ENCODE measurements around the gene DCPS. TPM values are rescaled to one million over a fixed set of nuclear protein-coding genes. Genes with fewer than 3 reads are reported as not detected.
"Not testable (repeated sequence)": the region's sequence is repeated elsewhere in the genome, so short reads cannot be mapped to it uniquely, and the experiment has no call there.

DCPS gene
- total RNA-seq, result 10 to 100 TPM; 29.1 to 29.3 TPM

- H3K27me3 Mint-ChIP-seq, result no peaks in the 10 kb centered on the region
- H3K27ac Mint-ChIP-seq, result peak within 1 kb of the TSS; percentile 100
- DNase-seq, result peak; percentile 94
- H3K9me3 Mint-ChIP-seq, result peaks cover 3% of the 10 kb centered on the region
- peaks cover 35% of the 10 kb centered on the region for H3K36me3 Mint-ChIP-seq
- H3K4me3 Mint-ChIP-seq, result peak within 1 kb of the TSS; percentile 97
- peaks cover 21% of the 10 kb centered on the region for H3K4me1 Mint-ChIP-seq
Measured at GRCh38 chr11:126303623-126304456, at the start of gene DCPS. TSS of gene DCPS (plus strand) at chr11:126304060. CDS start at chr11:126304081, 21 bp downstream.

GRCh38 chr11:126254819-126255218 is 49.0 kb upstream of the DCPS start:
- no peak overlapping the region for H3K4me3 Mint-ChIP-seq
- no peak overlapping the region for H3K27ac Mint-ChIP-seq
- peaks cover 6% of the 10 kb centered on the region for H3K4me1 Mint-ChIP-seq
- DNase-seq, result no peak
- no peaks in the 10 kb centered on the region for H3K27me3 Mint-ChIP-seq
- H3K9me3 Mint-ChIP-seq, result no peaks in the 10 kb centered on the region
- H3K36me3 Mint-ChIP-seq, result peaks cover 10% of the 10 kb centered on the region

GRCh38 chr11:126255507-126255906 is 48.4 kb upstream of the DCPS start:
- not testable (repeated sequence) for H3K4me3 Mint-ChIP-seq, H3K36me3 Mint-ChIP-seq

GRCh38 chr11:126256216-126256615 is 47.6 kb upstream of the DCPS start:
- Mint-ChIP-seq H3K9me3 (no peaks in the 10 kb centered on the region), H3K36me3 (peaks cover 10% of the 10 kb centered on the region), H3K4me1 (peaks cover 6% of the 10 kb centered on the region), H3K27me3 (no peaks in the 10 kb centered on the region), H3K4me3 (no peak overlapping the region), H3K27ac (no peak overlapping the region)
- DNase-seq, result no peak

More at GRCh38 chr11:126255507-126255906, 48.4 kb upstream of the DCPS start:
- not testable (repeated sequence) for H3K4me1 Mint-ChIP-seq, H3K27me3 Mint-ChIP-seq, H3K27ac Mint-ChIP-seq, H3K9me3 Mint-ChIP-seq, DNase-seq

GRCh38 chr11:126257144-126257543 is 46.7 kb upstream of the DCPS start:
- no peak for DNase-seq
- Mint-ChIP-seq H3K27ac (no peak overlapping the region), H3K27me3 (no peaks in the 10 kb centered on the region), H3K9me3 (no peaks in the 10 kb centered on the region), H3K4me1 (peaks cover 6% of the 10 kb centered on the region), H3K4me3 (no peak overlapping the region), H3K36me3 (peaks cover 10% of the 10 kb centered on the region)

- DNase-seq, result no peak
Measured at GRCh38 chr11:126257764-126258163, 46.1 kb upstream of the DCPS start.

GRCh38 chr11:126262216-126262615 is 41.6 kb upstream of the DCPS start:
- Mint-ChIP-seq H3K4me3 (no peak overlapping the region), H3K36me3 (peaks cover 37% of the 10 kb centered on the region), H3K9me3 (no peaks in the 10 kb centered on the region), H3K27me3 (no peaks in the 10 kb centered on the region), H3K27ac (no peak overlapping the region), H3K4me1 (peaks cover 22% of the 10 kb centered on the region)
- no peak for DNase-seq

More at GRCh38 chr11:126257764-126258163, 46.1 kb upstream of the DCPS start:
- Mint-ChIP-seq H3K27ac (no peak overlapping the region), H3K36me3 (peaks cover 10% of the 10 kb centered on the region), H3K9me3 (no peaks in the 10 kb centered on the region), H3K4me3 (no peak overlapping the region), H3K27me3 (no peaks in the 10 kb centered on the region), H3K4me1 (peaks cover 6% of the 10 kb centered on the region)

- Mint-ChIP-seq H3K36me3 (peaks cover 48% of the 10 kb centered on the region), H3K27ac (no peak overlapping the region), H3K4me3 (no peak overlapping the region), H3K4me1 (peaks cover 29% of the 10 kb centered on the region), H3K9me3 (no peaks in the 10 kb centered on the region), H3K27me3 (no peaks in the 10 kb centered on the region)
- no peak for DNase-seq
Measured at GRCh38 chr11:126263489-126263888, 40.4 kb upstream of the DCPS start.

- H3K27ac Mint-ChIP-seq, result no peak overlapping the region
- peaks cover 35% of the 10 kb centered on the region for H3K4me1 Mint-ChIP-seq
- no peaks in the 10 kb centered on the region for H3K9me3 Mint-ChIP-seq
- no peak for DNase-seq
- H3K27me3 Mint-ChIP-seq, result no peaks in the 10 kb centered on the region
- H3K4me3 Mint-ChIP-seq, result no peak overlapping the region
- peaks cover 49% of the 10 kb centered on the region for H3K36me3 Mint-ChIP-seq
Measured at GRCh38 chr11:126265811-126266210, 38.0 kb upstream of the DCPS start.

GRCh38 chr11:126267650-126268049 is 36.2 kb upstream of the DCPS start:
- Mint-ChIP-seq H3K4me1 (peaks cover 38% of the 10 kb centered on the region), H3K27me3 (no peaks in the 10 kb centered on the region), H3K27ac (peak overlapping the region; percentile 94), H3K36me3 (peaks cover 52% of the 10 kb centered on the region), H3K9me3 (no peaks in the 10 kb centered on the region), H3K4me3 (peak overlapping the region; percentile 97)
- no peak for DNase-seq

GRCh38 chr11:126268361-126268707 is 35.5 kb upstream of the DCPS start:
- H3K27ac Mint-ChIP-seq, result peak overlapping the region; percentile 94
- peaks cover 47% of the 10 kb centered on the region for H3K36me3 Mint-ChIP-seq
- peak overlapping the region; percentile 97 for H3K4me3 Mint-ChIP-seq
- no peak for DNase-seq
- peaks cover 37% of the 10 kb centered on the region for H3K4me1 Mint-ChIP-seq
- H3K27me3 Mint-ChIP-seq, result no peaks in the 10 kb centered on the region
- no peaks in the 10 kb centered on the region for H3K9me3 Mint-ChIP-seq

GRCh38 chr11:126268708-126269579 is 34.9 kb upstream of the DCPS start, which contains the start of the genes FOXRED1 and SRPRA:
TSS of gene FOXRED1 (plus strand) at chr11:126269154. CDS start at chr11:126269207, 53 bp downstream.
TSS of gene SRPRA (minus strand) at chr11:126268895. CDS start at chr11:126268804, 91 bp downstream.
- H3K27me3 Mint-ChIP-seq, result no peaks in the 10 kb centered on the region
- no peaks in the 10 kb centered on the region for H3K9me3 Mint-ChIP-seq
- peaks cover 41% of the 10 kb centered on the region for H3K36me3 Mint-ChIP-seq
- H3K4me1 Mint-ChIP-seq, result peaks cover 37% of the 10 kb centered on the region
- H3K27ac Mint-ChIP-seq, result peak within 1 kb of the TSS; percentile 94
- H3K4me3 Mint-ChIP-seq, result peak within 1 kb of the TSS; percentile 97
- peak; percentile 100 for DNase-seq

- Mint-ChIP-seq H3K27me3 (no peaks in the 10 kb centered on the region), H3K4me1 (peaks cover 16% of the 10 kb centered on the region), H3K9me3 (no peaks in the 10 kb centered on the region), H3K27ac (no peak overlapping the region), H3K4me3 (no peak overlapping the region), H3K36me3 (peaks cover 25% of the 10 kb centered on the region)
- no peak for DNase-seq
Measured at GRCh38 chr11:126277322-126277721, 26.5 kb upstream of the DCPS start.

GRCh38 chr11:126277780-126278179 is 26.1 kb upstream of the DCPS start:
- no peaks in the 10 kb centered on the region for H3K27me3 Mint-ChIP-seq
- H3K4me1 Mint-ChIP-seq, result peaks cover 18% of the 10 kb centered on the region
- DNase-seq, result no peak
- no peak overlapping the region for H3K4me3 Mint-ChIP-seq
- no peak overlapping the region for H3K27ac Mint-ChIP-seq
- no peaks in the 10 kb centered on the region for H3K9me3 Mint-ChIP-seq
- peaks cover 25% of the 10 kb centered on the region for H3K36me3 Mint-ChIP-seq

- no peak for DNase-seq
- Mint-ChIP-seq H3K27me3 (no peaks in the 10 kb centered on the region), H3K4me1 (peaks cover 23% of the 10 kb centered on the region), H3K27ac (no peak overlapping the region), H3K4me3 (no peak overlapping the region), H3K36me3 (peaks cover 25% of the 10 kb centered on the region), H3K9me3 (no peaks in the 10 kb centered on the region)
Measured at GRCh38 chr11:126279191-126279590, 24.7 kb upstream of the DCPS start.
